Activated naive CD8-positive, alpha-beta T cell treated with anti-CD3 and anti-CD28 coated beads, Interleukin-2, amount 50 U/mL, for 16 hours (primary cell): ENCODE data around the gene CCDC110.

Experiments
- DNase-seq: peaks from one replicate; pipeline ENCODE4 v3.0.0-alpha.2; 2020; ENCODE audit warnings: low read depth, low spot score

CCDC110 gene

DNA sequence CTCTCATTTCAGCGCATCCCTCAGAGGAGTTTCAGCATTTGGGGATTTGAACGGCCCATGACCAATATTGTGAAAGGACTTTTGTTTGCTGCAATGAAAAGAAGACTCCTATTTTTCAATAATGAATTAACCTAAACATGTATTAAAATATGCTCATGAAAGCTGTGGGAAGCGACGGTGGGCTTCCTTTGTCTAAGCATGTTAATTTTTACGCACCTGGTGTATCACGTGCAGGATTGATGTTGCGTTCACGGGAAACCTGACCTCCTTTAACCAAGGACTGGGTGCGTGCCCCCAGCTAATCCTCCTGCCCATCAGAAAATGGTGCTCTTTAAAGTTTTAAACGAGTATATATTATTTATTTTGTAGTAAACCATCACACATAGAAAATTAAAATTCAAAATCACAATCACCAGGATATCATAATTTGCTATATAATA, 590 bp upstream of the CCDC110 start:
- DNase-seq: no peak

DNA sequence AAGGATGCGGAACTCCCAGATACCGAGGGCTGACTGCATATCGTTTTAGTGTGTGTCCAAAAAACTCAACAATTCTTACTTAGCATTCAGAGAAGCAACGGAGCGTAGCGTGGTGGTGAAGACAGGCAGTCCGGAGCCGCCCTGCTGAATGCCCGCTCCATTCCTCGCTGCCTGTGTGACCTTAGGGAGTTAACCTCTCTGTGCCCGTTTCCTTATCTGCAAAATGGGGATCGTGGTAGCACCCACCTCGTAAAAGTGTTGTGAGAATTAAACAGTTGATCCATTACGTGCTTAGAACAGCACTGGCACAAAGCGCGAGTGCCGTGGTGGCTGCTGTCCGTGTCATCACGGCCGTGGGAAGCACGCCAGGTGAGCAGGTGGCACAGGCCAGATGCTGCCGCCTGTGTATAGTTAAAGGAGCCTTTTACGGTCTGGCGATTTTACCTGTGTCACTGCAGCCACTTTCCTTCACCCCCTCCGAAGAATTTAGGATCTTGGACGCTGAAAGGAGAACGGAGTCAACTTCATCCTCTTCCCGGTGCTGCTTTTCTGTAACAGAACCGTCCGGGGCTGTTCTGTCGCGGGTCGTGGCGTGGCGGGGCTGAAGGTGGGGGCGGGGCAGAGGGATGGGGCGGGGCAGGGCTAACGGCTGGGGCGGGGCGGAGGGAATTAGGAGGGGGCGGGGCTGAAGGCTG, 885 bp downstream of the CCDC110 start:
- no peak for DNase-seq

DNA sequence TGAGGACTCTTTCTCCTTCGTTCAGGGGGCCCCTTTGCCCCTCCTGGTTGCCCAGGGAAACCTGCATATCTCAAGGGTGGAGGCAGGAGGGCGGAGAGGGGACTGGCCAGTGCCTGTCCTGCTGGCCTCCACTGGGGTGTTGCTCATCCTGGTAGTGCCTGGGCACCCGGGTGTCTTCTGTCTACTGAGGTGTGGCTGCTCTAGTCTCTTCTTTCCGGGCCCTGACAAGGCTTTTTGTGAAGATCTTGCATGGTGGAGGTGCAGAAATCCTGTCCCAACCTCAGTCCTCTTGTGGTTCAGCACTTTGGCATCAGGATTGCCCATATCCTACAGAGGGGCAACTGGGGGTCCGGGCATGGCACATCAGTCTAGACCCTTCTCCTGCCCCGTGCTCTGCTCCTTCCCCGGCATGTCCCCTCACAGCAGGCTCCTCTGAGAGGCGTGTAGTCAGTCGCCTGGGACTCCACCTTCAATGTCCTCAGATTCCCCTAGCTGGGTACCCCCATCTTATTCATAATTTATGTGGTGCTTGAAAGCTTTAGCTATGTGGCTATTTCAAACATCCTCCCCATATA, 1.9 kb downstream of the CCDC110 start:
- no peak for DNase-seq

DNA sequence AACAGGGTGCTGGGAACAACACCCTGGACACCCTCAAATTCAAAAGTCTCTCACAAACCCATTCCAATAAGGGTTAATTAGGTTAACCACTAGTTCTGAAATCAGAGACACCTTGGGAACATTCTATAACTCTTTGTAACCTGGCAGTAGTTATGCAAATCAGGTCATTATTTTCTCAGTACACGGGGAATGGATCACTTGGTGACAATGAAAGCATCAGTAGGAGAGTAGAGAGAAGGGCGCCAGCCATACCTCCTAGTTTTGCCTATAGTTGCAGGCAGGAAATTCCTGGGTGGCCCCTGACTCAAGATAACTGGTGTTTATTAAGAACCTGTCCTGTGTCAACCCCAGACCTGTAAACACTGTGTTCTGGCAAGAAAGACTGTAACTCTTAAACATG, 2.5 kb downstream of the CCDC110 start:
- no peak for DNase-seq

DNA sequence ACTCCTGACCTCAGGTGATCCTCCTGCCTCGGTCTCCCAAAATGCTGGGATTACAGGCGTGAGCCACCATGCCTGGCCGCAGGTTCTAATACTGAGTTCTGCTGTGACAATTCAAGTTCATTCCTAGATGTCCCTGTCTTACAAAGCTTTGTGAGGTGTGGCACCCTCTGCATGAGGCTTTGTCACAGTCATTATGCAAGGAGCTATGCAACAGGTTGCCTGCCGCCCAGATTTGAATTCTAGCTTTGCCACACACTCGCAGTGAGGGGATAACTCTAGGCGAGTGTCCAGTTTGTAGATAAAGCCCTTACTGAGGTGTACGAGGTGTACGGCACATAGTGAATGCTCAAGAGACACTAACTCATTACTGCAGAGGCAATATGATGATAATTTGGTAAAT, 3.5 kb downstream of the CCDC110 start:
- no peak for DNase-seq

DNA sequence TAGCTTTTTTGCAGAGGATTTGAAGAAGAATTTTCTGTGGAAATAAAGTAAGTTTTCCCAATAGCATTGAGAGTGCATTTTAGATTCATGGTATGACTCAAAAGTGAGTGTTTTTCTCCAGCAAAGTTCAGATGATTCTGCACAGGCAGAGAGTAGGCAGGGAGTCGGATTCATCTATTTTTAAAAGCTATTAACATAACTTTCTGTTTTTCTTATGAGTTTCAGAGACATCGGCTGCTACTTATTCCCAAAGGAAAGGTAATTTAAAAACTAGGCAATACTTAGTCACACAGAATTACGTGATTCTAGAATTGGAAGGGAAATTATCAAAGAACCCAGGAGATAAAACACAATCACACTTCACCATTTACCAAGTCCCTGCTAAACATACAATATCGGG, 4.4 kb downstream of the CCDC110 start:
- no peak for DNase-seq

DNA sequence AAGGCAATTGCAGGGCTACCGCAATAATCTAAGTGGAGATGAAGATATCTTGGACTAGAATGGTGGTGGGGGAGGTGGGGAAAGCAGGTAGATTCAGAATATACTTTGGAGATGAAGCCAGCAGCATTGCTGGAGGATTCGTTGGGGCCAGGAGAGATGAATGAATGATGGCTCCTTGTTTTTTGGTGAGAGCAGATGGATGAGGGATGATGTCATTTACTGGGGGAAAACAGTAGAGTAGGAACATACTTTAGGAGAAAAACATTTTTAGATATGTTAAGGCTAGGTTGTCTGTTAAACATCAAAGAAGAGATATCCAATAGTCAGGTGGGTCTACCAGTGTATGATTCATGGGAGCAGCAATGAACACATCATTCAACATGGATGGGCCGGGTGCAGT, 5.8 kb downstream of the CCDC110 start:
- DNase-seq: no peak

DNA sequence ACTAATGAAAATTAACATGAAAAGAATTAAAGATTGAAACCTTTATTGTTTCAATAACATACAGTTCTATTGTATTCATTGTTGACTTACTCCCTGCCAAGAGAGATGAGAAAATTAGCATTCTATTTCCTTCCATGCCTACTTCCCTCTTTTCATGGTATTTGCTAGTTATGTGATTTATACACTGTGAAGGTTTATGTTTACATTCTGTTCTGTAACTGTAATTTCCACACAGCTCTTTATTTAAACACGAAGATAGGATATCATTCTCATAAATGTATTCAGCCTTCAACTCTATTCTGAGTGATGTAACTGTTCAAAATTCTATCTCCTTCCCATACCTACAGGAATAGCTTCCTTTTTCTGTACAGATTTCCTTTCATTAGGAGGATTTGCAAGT, 6.6 kb downstream of the CCDC110 start:
- no peak for DNase-seq

DNA sequence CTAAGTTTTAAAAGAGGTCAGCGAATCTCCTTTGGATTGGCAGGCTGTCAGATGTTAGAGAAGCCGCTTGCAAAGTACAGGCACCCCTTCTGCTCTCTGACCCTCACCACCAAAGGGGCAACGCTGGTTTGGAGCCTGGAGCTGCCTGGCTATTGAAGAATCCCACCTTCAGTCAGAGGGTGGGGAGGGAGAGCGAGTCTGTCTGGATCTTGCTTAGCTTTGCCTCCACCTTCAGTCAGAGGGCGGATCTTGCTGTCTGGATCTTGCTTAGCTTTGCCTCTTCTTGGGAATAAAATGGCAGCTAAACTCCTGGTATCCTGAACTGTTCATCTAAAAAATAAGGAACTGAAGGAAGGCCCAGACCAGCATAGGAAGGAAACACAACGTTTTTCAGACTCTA, 7.3 kb downstream of the CCDC110 start:
- DNase-seq: no peak

DNA sequence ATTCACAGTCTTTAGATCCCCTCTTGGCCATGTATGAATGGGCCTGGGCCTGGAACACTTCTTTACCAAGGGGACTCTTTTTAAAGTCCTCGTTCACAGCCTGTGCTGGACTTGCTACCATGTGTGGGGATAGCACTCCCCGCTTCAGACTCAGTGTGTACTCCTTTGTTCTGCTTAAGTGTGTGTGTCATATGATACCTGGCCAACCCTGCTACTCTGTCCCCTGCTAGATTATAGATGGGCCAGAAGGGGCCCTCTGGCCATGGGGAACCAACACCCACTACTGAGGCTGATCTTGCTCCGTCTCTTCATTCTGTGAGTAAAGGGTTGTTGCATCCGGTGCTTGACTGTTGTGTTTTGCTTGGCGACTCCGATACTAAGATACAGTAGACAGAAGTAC, 8.0 kb downstream of the CCDC110 start:
- DNase-seq: no peak

DNA sequence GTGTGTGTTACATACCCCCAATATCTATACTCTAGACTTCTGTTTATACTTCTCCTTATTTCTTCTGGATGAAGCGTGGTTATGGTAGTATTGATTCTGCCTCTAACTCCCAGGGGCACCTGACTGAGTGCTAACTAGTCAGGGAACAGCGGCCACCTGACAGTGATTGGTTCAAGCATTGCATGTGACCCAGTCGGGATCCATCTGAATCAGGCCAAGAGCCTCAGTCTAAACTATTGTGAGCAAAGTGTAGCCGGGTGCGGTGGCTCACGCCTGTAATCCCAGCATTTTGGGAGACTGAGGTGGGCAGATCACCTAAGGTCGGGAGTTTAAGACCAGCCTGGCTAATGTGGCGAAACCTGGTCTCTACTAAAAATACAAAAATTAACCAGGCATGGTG, 10.0 kb downstream of the CCDC110 start:
- no peak for DNase-seq

DNA sequence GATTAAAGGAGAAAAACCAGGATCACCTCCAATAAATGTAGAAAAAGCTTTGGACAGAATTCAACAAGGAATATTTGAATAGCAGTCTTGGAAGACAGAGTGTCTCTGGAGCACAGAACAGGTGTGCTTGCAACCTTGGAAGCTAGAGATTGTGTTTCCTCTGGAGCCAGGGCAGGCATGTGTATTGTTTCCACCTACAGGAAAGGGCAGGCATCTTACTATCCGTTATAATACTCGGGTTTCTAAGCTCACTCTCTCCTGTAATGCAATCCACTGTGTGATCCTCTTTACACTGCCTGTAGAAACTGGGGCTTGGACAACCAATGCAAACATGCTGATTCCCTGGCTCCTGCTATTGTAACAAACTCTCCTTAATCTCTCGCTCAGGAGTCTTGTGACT, 14.4 kb downstream of the CCDC110 start:
- DNase-seq: no peak

DNA sequence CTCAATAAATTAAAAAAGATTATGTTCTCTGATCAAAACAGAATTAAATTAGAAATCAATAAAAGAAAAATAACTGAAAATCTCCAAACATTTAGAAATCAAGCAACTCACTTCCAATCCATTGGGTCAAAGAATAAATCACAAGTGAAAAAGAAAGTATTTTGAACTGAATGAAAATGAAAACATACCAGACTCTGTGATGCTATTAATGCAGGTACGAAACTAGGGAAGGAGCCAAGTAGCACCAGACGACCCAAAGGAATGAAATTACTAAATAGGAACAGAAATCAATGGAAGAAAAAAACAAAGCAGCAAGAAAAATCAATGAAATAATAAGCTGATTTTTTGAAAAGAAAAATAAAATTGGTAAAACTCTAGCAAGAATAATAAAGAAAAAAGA, 15.4 kb downstream of the CCDC110 start:
- no peak for DNase-seq

DNA sequence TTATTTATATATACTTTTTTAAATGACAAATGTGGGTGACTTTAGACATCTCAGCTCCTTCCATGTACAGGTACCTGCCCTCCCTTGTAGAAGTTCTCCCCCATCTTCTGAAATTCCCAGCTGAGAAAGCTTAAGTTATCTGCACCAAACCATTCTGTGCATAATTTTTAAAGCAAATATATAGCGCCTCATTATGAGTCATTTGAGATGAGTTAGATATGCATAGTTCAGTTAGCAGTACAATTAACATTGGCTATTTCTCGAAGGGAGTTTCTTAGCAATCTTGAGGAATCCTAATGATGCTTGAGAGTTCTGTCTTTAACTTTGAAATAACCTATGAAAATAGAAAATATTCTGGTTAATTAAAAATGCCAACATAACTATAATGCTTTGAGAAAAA, 26.3 kb downstream of the CCDC110 start:
- no peak for DNase-seq

DNA sequence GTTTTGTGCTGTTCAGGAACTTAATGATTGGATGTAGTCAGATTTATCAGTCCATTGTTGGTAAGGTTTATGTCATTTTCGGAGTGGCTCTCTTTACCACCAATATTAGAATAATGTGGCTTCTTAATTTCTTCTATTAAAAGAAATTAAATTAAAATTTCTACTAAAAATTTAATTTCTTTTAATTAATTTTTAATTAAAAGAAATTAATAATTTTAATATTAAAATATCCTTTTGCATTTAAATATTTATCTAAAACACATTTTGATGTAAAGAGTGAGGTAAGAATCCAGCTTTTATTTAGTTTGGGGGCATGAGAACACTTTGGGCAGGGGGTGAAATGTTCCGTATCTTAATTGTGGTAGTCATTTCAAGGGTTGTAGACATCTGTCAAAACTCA, 30.1 kb downstream of the CCDC110 start:
- DNase-seq: no peak

DNA sequence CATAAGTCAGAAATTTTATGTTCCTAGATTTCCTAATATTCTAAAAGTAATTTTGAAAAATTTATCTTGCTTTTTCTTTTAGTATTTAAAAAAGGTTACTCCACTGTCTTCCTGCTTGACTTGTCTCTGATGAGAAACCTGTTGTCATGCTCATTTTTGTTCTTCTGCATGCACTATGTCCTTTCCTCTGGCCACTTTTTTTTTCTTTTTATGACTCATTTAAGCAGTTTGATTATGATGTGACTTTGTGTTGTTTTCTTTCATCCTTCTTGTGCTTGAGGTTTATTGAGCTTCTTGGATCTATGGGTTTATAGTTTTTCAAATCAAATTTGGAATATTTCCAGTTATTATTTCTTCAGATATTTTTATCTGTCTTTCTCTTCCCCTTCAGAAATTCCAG, 33.7 kb downstream of the CCDC110 start:
- no peak for DNase-seq

DNA sequence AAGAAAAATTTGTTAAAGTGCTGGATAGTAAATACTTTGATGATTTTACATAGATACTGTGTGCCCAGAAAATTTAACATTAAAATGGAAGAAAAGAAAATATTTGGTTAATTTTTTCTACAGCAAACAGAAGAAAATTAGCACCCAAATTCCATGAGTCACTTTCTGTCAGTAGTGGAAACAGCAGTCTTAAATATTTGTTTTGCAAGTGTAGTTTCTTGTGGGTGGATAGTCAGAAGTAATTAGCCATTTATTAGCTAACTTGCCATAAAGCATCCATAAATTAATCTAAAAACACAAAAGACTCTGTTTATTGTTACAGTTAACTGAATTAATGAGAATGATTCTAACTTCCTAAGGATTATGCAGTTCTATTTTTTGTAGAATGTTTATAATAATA, 36.1 kb downstream of the CCDC110 start:
- no peak for DNase-seq

DNA sequence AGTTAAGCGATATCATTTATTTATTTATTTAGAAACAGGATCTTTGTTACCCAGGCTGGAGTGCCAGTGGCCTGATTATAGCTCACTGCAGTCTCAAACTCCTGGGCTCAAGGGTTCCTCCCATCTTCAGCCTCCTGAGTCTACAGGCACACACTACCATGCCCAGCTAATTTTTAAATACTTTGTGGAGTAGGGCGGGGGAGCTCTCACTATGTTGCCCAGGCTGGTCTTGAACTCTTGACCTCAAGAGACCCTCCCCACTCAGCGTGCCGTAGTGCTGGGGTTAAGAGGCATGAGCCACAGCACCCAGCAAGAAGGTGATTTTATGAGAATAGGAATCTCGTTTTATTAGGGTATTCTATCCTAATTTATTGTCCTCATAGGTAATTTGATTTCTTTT, 41.9 kb downstream of the CCDC110 start:
- DNase-seq: no peak

DNA sequence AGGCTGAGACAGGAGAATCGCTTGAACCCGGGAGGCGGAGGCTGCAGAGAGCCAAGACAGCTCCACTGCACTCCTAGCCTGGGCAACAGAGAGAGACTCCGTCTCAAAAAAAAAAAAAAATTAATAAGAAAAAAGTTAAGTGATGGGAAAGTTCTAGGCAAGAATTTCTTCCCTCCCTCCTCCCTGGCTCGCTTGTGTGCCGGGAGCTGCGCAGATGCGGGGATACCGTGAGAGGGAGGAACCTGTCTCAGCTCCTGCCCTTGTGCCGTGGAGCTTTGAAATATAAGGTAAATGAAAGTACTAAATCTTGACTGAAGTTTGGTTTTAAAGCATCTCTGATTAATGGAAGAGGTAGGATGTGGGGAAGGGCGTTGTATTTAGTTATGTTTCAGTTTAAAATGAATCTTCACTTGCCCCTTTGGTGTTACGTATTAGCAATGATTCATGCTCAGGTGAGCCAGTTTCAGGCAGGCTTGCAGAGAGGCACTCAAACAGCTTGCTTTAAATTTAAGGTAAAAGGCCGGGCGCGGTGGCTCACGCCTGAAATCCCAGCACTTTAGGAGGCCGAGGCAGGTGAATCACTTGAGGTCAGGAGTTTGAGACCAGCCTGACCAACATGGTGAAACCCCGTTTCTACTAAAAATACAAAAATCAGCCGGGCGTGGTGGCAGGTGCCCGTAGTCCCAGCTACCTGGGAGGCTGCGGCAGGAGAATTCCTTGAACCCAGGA, 44.4 kb downstream of the CCDC110 start:
- DNase-seq: no peak

DNA sequence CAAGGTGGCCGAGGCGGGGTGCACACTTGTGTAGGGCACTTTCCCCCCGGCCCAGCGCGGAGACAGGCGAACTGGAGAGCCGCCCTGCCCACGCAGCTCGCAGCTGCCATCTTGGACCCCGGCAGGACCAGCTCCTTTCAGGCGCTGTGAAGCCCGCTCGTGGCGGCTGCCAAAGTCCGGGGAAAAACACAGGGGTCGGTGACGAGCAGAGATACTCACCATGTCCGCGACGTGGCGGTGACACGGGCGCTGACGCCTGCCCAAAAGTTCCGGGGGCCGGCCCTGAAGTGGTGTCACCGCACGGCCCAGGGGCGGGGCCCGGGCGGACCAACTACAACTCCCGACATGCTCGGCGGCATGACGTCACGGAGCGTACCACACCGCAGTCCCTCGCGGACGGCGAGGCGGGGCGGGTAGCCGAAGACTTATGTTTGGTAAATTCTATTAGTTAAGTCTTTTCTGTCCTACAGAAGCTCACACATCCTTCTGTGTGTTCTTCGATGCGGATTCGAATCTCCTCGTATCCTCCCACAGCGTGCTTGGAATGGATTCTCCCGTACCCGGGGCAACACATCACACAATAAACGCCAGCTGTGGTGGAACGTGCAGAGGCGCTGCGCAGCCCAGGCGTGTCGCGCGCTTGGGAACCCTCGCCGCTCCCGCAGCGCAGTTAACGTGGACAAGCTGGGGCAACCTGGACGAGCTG, 45.7 kb downstream of the CCDC110 start, which contains the start of gene UFSP2:
Gene UFSP2, minus strand, starts transcription at position 318 of the 706 bp plus-strand sequence. Its CDS starts 96 bp downstream, at position 222.
- peak; percentile 54 for DNase-seq

DNA sequence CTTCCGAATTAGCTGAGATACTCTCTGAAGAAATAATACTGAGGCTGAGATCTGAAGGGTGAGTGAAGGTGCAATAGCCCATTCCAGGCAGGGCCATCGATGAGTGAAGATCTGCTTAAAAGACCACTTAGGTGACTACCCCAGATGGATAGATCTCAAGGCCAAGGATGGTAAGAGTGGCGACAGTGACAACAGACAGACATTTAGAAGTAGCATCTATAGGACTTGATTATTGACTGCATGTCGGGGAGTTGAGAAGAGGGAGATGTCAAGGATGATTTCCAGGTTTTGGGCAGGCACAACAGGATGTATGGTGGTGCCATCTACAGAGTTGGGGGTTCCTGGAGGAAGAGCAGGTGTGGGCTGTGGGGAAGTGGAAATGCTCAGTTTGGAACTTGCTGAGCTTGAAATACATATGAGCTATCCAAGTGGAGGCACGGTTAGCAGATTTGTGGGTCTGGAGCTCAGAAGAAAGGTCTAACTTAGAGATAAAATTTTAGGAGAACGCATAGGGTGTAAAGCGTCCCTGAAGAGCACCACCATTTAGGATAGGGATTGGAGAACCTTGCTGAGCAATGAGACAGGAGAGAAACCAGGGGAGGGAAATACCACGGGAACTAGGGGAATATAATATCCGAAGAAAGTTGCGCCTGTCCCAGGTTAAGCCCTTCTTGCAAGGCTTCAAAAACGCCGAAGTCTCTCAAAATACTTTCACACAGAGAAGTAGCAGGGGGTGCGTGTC, 46.5 kb downstream of the CCDC110 start:
- no peak for DNase-seq
